Endothelial cell of umbilical vein (primary cell): ENCODE results near the gene SNX10. TPM values are rescaled to one million over a fixed set of nuclear protein-coding genes. Genes with fewer than 3 reads are reported as not detected.

Source experiments
- BruUV-seq: library from RNA; stranded (reverse); fragments of 400-500 nt; replicated peaks from 2 replicates; lab custom pipeline; 2021; lab: Mats Ljungman, UMichigan
- CTCF ChIA-PET: fragments of 300-600, 350-600 bp; sonication (Branson Sonifier 250); formaldehyde crosslinking; loops from one replicate; lab custom pipeline; 2021; ENCODE audit warnings: antibody characterized with exemption, inconsistent platforms; lab: Charles Lee
- POLR2A ChIA-PET: fragments of 300-600, 350-600 bp; sonication (Branson Sonifier 250); formaldehyde crosslinking; loops from one replicate; lab custom pipeline; 2021; ENCODE audit warnings: antibody characterized with exemption, inconsistent platforms; lab: Charles Lee
- DNase-seq: peaks from one replicate; pipeline ENCODE4 v3.0.0-alpha.2; 2011; ENCODE audit warnings: low read depth, low spot score
- FAIRE-seq: peaks from 2 replicates; lab custom pipeline; 2011; peaks lifted over from hg19 to GRCh38; lab: Jason Lieb, UNC
- H2AFZ ChIP-seq: 2 replicates; pipeline ENCODE4 v1.6.0; 2012; ENCODE audit warnings: low read depth, low read length, control low read depth, inconsistent platforms
- H3K27ac ChIP-seq: 2 replicates; pipeline ENCODE4 v1.5.1; 2011; ENCODE audit warnings: low read depth, mild to moderate bottlenecking, control low read depth, low read length, moderate library complexity; ENCODE audit not compliant: insufficient read depth
- H3K27me3 ChIP-seq, 2 experiments: 2 replicates each; pipeline versions ENCODE4 v1.6.0 to v1.6.1; 2011; ENCODE audit warnings: low read length in 2 of 2, mixed read lengths in 1 of 2; ENCODE audit not compliant: control insufficient read depth in 2 of 2, insufficient read depth in 2 of 2
- H3K36me3 ChIP-seq, 2 experiments: 2 replicates in 1 of 2; 3 replicates in 1 of 2; pipeline ENCODE4 v1.5.1; 2011; ENCODE audit warnings: low read length in 2 of 2, mild to moderate bottlenecking in 1 of 2, moderate library complexity in 1 of 2; ENCODE audit not compliant: control insufficient read depth in 2 of 2, insufficient read depth in 2 of 2; ENCODE audit errors: extremely low read depth in 1 of 2
- H3K4me1 ChIP-seq: 3 replicates; pipeline ENCODE4 v1.5.1; 2011; ENCODE audit warnings: mild to moderate bottlenecking, low read length; ENCODE audit not compliant: control insufficient read depth, insufficient read depth; ENCODE audit errors: extremely low read depth
- H3K4me2 ChIP-seq: 2 replicates; pipeline ENCODE4 v1.6.1; 2011; ENCODE audit warnings: low read length, control low read depth, mixed read lengths; ENCODE audit not compliant: insufficient read depth
- H3K4me3 ChIP-seq, 3 experiments: fragments of 200-600 bp in 1 of 3; sonication (generic), shearing (Covaris generic) in 1 of 3; replicated peaks in 1 of 3; 2 replicates each; pipeline ENCODE4 v1.5.1; 2011 to 2016; ENCODE audit warnings: control low read depth in 3 of 3, low read length in 3 of 3, mild to moderate bottlenecking in 2 of 3, inconsistent platforms in 1 of 3, low read depth in 1 of 3, moderate library complexity in 1 of 3; ENCODE audit not compliant: insufficient read depth in 1 of 3
- H3K79me2 ChIP-seq: 2 replicates; pipeline ENCODE4 v1.6.0; 2012; ENCODE audit warnings: low read length, inconsistent platforms; ENCODE audit not compliant: control insufficient read depth, insufficient read depth
- H3K9ac ChIP-seq: replicated peaks from 2 replicates; pipeline ENCODE3; 2011; ENCODE audit warnings: low read length, control low read depth; ENCODE audit not compliant: insufficient read depth; ENCODE audit errors: extremely low read depth
- H3K9me1 ChIP-seq: replicated peaks from 3 replicates; pipeline ENCODE4 v1.6.0; 2011; ENCODE audit warnings: mild to moderate bottlenecking, low read length; ENCODE audit not compliant: control insufficient read depth, insufficient read depth; ENCODE audit errors: extremely low read depth
- H3K9me3 ChIP-seq: replicated peaks from 2 replicates; pipeline ENCODE4 v1.5.1; 2012; ENCODE audit warnings: low read length, inconsistent platforms; ENCODE audit not compliant: control insufficient read depth, insufficient read depth
- H4K20me1 ChIP-seq: replicated peaks from 2 replicates; pipeline ENCODE3; 2011; ENCODE audit warnings: mild to moderate bottlenecking, low read length; ENCODE audit not compliant: control insufficient read depth, insufficient read depth; ENCODE audit errors: extremely low read depth
- EZH2 ChIP-seq: IDR thresholded peaks from 2 replicates; pipeline ENCODE4 v1.6.1; 2012; ENCODE audit warnings: borderline replicate concordance, low read depth, mild to moderate bottlenecking, moderate library complexity, low read length, inconsistent platforms; ENCODE audit not compliant: severe bottlenecking
- FOS ChIP-seq: IDR thresholded peaks from 2 replicates; pipeline ENCODE4 v1.6.1; 2011; ENCODE audit warnings: mild to moderate bottlenecking, low read length, moderate library complexity, borderline replicate concordance; ENCODE audit not compliant: insufficient read depth
- GATA2 ChIP-seq: IDR thresholded peaks from 2 replicates; pipeline ENCODE4 v1.7.0; 2011; ENCODE audit warnings: low read depth, mild to moderate bottlenecking, moderate library complexity, mixed read lengths, low read length; ENCODE audit not compliant: insufficient read length, insufficient read depth
- JUN ChIP-seq: IDR thresholded peaks from 2 replicates; pipeline ENCODE4 v1.6.1; 2011; ENCODE audit warnings: borderline replicate concordance, low read depth; ENCODE audit not compliant: insufficient read length, insufficient read depth
- MAX ChIP-seq: IDR thresholded peaks from 2 replicates; pipeline ENCODE4 v1.6.1; 2011; ENCODE audit not compliant: insufficient read depth, insufficient read length
- POLR2A ChIP-seq: IDR thresholded peaks from 2 replicates; pipeline ENCODE4 v1.6.1; 2012; ENCODE audit warnings: low read depth, mild to moderate bottlenecking, control low read depth, low read length
- POLR2AphosphoS5 ChIP-seq: IDR thresholded peaks from 2 replicates; pipeline ENCODE4 v1.6.1; 2012; ENCODE audit warnings: low read depth, mild to moderate bottlenecking, control low read depth, low read length, moderate library complexity; ENCODE audit not compliant: insufficient read depth
- dilution Hi-C: fragments of 300-500 bp; cut with MboI; formaldehyde crosslinking; loops from one replicate; pipeline ENCODE4 v1.15.0; 2019; ENCODE audit warnings: low sequenced_read_pairs; ENCODE audit not compliant: extremely low pct_ligation_motif_present
- intact Hi-C: fragments of 100-400 bp; cut with micrococcal nuclease; formaldehyde crosslinking; loops from one replicate; pipeline ENCODE4 v1.10.0; 2022
- polyA plus RNA-seq, 4 experiments: library from polyadenylated mRNA; depleted of rRNA in 3 of 4; stranded (reverse) in 3 of 4; unstranded in 1 of 4; fragments of >200 nt; gene quantifications; 2 replicates each; pipeline versions ENCODE4 v1.2.1 to v1.2.3, GENCODE V29; 2011 to 2012; ENCODE audit warnings: missing spikeins in 1 of 4
- total RNA-seq: library from RNA; stranded (reverse); gene quantifications from 2 replicates; pipeline ENCODE4 v1.2.3, GENCODE V29; 2021

SNX10 gene
- total and polyA plus RNA-seq, 2 donors (not counting 3 experiments of a cell fraction or from before 2014, with no cell fraction given): 0.25 to 0.80 TPM

- H3K27me3 ChIP-seq: no peaks in the 10 kb centered on the region
- POLR2A ChIA-PET: no interaction called here
- no peaks in the 10 kb centered on the region for H3K79me2 ChIP-seq
- H3K9me3 ChIP-seq: no peaks in the 10 kb centered on the region
- H2AFZ ChIP-seq: no peak overlapping the region
- H3K27ac ChIP-seq: no peak overlapping the region
- H3K9me1 ChIP-seq: no peaks in the 10 kb centered on the region
- peaks cover 7% of the 10 kb centered on the region for H3K4me1 ChIP-seq
- CTCF ChIA-PET: interaction anchor here (1.6 kb wide), 1 partner anchor 54 kb away, joined by 3 read pairs; no protein-coding TSS in a partner anchor
- no TSS peak for BruUV-seq
- dilution Hi-C loops (no loop called here), intact Hi-C loops (no loop called here)
- H3K4me3 ChIP-seq: no peak overlapping the region
- no peak overlapping the region for H3K4me2 ChIP-seq
- TF ChIP-seq FOS: no peak
- TF ChIP-seq MAX: no peak
- TF ChIP-seq POLR2A: no peak
- no peak for TF ChIP-seq EZH2
- TF ChIP-seq POLR2AphosphoS5: no peak
- TF ChIP-seq JUN: no peak
- no peak for TF ChIP-seq GATA2
- DNase-seq (peak; percentile 29), FAIRE-seq (no peak)
- no peaks in the 10 kb centered on the region for H4K20me1 ChIP-seq
- H3K9ac ChIP-seq: no peak overlapping the region
- no peaks in the 10 kb centered on the region for H3K36me3 ChIP-seq
Measured at GRCh38 chr7:26423436-26423835, 131.8 kb downstream of the SNX10 start.

Other genes starting within 250 kb of the SNX10 start
- gene NFE2L3, start 139.7 kb upstream of the SNX10 start, total RNA-seq: 28.4 and 40.2 TPM in 2 replicates
- gene NFE2L3, start 139.7 kb upstream of the SNX10 start, polyA plus RNA-seq: 29.6 and 30.8 TPM in 2 replicates
- 703 and 717 TPM in 2 replicates for gene HNRNPA2B1, start 91.1 kb upstream of the SNX10 start, total RNA-seq
- gene HNRNPA2B1, start 91.1 kb upstream of the SNX10 start, polyA plus RNA-seq: 104 and 198 TPM in 2 replicates
- gene CBX3, start 90.1 kb upstream of the SNX10 start, total RNA-seq: 184 and 200 TPM in 2 replicates
- 41.7 and 47.5 TPM in 2 replicates for gene CBX3, start 90.1 kb upstream of the SNX10 start, polyA plus RNA-seq